Measurements from ENCODE around the gene DENND4B. TPM values are rescaled to one million over a fixed set of nuclear protein-coding genes. Genes with fewer than 3 reads are reported as not detected.

The DENND4B gene
- polyA plus RNA-seq, 4 donors, result 26.0 to 57.5 (median 34.1) TPM

GRCh38 chr1:153968972-153969371 is 22.5 kb upstream of the DENND4B start:
- no peak for DNase-seq (ENCODE audit: low read depth in 4 of 4, low spot score in 3 of 4)

- DNase-seq (ENCODE audit: low read depth in 4 of 4, low spot score in 3 of 4), result no peak
These were observed 21.9 kb upstream of the DENND4B start for GRCh38 chr1:153968408-153968807.

DNA sequence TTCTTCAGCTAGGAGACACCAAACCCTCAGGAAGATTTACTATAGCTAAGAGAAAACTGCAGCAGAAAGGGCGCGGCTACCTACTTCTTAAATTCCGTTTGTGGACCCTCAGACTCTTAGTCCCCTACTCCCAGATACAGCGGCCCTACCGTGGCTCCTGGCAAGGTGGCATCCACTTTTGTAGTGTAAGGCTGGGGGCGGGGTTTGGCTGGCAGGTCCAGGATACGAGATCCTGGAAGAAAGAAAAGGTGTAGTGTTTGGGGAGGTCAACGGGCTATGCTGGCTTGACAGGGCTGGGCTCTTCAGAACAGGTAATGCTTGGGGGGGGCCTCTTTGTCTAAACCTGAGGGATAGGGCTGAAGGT is 21.5 kb upstream of the DENND4B start:
- DNase-seq (ENCODE audit: low read depth in 4 of 4, low spot score in 3 of 4), result no peak

DNA sequence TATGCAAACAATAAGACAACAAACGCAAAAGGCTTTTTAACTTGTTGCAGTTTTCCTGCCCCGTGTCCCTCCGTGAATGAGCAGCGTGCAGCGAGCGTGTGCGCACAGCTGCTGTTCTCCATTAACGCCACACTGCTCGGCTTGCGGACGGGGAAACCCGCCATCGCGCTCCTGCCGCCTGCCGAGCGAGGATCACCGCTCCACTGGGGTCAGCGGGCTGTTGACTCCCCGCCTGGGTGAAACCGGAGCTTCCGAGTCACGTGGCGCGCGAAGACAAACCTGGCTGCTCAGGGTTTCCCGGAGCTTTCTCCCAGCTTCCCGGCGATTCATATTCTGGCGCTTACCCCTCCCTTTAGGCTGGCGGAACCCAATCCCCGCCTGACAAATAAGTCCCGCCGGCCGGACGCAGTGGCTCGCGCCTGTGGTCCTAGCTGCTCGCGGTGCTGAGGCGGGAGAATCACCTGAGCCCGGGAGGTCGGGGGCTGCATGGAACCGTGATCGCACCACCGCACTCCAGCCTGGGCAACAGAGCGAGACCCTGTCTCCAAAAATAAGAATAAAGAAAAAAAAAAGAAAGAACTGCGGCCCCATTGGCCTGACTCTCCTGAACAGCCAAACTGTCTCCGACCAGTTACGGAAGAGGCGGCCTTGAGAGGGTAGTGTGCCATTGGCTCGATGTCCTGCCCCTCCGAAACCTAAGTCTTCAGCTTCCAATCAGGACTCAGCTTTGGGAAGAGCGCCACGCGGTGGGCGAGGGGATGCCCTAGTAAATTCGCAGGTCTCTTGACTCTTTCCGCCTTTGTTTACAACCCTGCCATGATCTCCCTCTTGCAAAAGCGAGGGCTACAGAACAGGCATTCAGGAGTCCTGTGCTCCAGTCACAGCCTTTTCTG is 20.8 kb upstream of the DENND4B start, which contains the start of gene CREB3L4:
Gene CREB3L4 (plus strand): TSS at position 796 of the 893 bp plus-strand sequence. CDS start 624 bp downstream, outside the sequence.
- peak; percentile 92 to 97 (median 93) for DNase-seq (ENCODE audit: low read depth in 4 of 4, low spot score in 3 of 4)

- DNase-seq (ENCODE audit: low read depth in 4 of 4, low spot score in 3 of 4), result no peak
These were observed 17.4 kb upstream of the DENND4B start for GRCh38 chr1:153963850-153964331.

GRCh38 chr1:153963030-153963849 is 16.7 kb upstream of the DENND4B start, which contains the start of gene SLC39A1:
Gene SLC39A1 (minus strand): TSS chr1:153963537. CDS start chr1:153962715, 822 bp downstream.
- DNase-seq (ENCODE audit: low read depth in 4 of 4, low spot score in 3 of 4), result peak; percentile 97 to 98 (median 97)

DNA sequence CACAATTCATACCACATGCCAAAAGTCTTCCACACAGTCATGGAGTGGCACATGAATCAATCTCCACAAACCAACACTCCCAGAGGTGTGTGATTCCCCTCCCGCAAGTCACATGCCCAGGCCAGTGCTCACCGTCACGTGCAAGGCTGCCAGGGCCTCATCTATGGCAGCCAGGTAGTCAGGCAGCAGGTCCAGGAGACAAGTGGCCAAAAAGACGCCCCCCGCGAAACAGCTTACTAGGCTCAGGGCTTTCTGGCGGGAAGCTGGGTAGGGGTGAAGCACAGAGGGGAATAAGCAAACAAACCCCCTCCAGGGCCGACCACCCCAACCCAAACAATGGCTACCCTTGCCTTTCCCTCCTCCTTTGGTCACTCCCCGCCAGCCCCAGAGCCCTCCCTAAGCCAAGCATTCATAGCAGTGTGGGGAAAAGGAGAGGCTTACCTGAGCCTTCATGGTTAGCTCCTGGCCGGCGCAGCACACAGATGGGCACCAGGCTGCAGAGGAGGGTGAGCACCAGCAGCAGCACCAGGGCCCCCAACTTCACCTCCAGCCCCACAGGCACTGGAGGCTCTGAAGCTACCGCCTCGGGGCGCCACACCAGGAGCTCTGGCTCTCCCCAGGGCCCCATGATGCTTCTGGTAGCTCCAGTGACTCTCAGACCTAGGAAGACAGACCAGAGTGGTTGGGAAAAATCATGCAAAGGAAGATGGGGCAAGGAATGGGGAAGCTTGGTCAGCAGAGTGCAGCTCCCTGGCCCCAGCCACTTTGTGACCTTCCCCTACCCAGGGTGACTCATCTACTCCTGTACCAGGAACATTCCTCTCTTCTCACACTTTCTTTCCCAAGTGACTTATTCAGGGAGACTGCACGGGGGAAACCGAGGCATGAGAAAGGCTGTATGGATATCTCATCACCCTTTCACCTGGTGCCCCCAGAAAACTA is 15.8 kb upstream of the DENND4B start:
- no peak for DNase-seq (ENCODE audit: low read depth in 4 of 4, low spot score in 3 of 4)

- no peak for DNase-seq (ENCODE audit: low read depth in 4 of 4, low spot score in 3 of 4)
These were observed 14.9 kb upstream of the DENND4B start for GRCh38 chr1:153961421-153961820.

DNA sequence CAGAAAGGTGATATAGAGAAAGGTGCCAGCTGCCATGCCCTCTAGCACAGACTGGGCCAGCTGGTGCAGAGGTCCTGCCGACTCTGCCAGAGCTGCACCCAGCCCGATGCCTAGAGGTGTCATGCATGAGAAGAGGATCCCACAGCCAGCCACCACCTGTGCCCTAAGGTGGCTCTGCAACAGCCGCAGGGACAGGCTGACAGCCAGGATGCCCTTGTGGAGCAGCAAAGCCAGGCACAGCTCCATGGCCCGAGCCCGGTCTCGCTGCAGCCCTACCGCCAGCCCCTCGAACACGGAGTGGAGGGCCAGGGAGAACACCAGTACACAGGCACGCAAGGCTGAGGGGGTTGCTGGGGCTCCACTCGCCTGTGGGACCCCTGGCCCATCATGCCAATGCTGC is 13.7 kb upstream of the DENND4B start:
- no peak for DNase-seq (ENCODE audit: low read depth in 4 of 4, low spot score in 3 of 4)

- DNase-seq (ENCODE audit: low read depth in 4 of 4, low spot score in 3 of 4), result no peak
These were observed 12.9 kb upstream of the DENND4B start for GRCh38 chr1:153959454-153959853.

DNA sequence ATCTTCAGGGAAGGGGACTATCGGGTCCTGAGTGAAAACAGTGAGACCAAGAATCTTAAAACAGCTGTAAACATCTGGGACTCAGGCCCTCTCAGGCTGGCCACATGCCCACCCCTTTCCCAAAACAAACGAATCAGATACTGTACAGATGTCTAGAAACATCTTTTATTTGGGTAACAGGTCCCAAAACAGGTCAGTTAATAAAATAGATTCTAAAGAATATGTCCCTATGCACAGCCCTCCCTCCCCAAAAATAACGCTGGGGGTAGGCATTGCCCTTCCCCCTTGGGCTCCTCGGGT is 12.4 kb upstream of the DENND4B start:
- DNase-seq (ENCODE audit: low read depth in 4 of 4, low spot score in 3 of 4), result no peak

DNA sequence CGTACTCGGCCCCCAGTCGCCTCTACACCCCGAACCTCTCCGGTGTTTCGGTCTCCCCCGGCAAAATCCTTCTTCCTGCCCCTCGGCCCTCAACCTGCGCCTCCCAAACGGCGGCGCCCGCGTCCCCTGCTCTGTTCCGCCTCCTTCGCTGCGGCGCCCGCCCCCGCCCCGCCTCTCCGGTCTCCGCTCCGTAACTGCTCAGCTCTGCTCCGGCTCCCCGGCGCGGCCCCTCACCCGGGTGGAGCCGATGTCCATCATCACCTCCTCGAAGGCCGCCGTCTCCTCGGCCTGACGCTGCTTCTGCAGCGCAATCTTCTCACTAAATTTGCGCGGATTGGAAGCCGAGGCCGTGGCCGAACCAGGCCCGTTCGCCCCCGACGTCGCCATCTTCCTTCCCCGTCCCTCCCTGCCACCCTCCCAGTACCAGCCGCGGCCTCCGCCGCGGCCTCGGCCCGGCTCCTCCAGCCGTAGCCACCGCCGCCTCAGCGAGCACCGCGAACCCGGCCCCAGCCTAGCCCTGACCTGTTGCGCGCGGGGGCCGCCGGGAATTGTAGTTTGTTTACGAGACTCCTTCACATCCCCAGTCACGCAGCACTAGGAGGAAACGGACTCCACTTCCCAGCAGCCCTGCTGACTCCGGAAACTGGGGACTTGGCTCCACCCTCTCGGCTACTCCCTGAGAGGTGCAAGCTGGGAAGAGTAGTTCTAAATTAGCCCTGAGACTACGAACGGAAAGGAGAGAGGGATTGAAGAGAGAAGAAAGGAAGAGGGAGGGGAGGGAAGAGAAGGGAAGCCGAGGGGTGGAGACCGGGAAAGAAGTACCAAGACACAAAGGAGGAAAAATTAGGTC is 11.8 kb upstream of the DENND4B start, which contains the start of gene CRTC2:
Gene CRTC2 (minus strand): TSS at position 502 of the 850 bp plus-strand sequence. CDS start 115 bp downstream, at position 387.
- peak; percentile 91 to 96 (median 94) for DNase-seq (ENCODE audit: low read depth in 4 of 4, low spot score in 3 of 4)

DNA sequence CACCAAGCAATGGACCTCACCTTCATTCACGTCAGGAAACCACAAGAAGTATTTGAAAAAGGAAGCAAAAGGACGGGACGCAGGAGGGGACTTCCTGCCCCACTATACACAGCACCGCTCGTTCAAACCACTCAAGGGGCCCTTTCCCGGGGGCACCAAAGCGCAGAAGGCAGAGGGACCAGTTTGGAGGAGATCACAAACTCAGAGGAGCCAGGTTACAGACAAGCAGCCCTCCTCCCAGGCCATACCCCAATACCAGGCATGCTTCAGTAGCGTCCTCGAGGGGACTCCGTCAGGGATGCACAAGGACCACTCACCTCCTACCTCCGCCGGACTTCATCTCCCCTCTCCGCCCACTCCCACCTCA is 11.2 kb upstream of the DENND4B start:
- DNase-seq (ENCODE audit: low read depth in 4 of 4, low spot score in 3 of 4), result no peak

DNA sequence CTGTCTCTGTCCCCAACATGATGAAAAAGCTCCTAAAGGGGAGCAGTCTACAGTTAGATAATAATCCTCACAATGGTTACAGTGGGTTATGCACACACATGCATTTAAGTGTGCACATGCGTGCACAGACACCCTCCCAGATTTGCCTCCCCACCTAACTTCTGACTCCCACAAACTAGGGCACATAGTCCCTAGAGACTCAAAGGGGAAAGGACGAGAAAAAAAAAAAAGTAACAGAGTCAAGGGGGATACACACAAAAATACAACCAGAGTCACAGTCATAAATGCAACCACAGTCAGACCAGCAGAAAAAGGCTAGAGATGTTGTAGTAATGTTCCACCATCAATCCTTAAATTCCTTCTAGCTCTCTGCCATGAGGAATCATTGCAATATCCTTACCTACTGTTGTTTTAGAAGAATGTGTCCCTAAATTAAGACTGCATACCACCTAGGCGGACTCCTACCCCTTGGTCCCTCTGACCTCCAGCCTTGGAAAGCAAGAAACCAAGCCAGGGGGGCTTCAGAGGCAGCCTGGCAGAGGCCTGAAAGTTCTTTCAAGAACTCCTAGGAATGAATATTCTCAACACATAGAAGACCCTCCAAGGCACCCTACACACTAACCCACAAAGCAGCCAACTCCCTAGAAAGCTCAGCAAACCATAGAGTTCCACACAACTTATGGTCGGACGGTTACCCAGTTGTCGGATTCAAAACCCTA is 10.6 kb upstream of the DENND4B start:
- DNase-seq (ENCODE audit: low read depth in 4 of 4, low spot score in 3 of 4), result no peak

DNA sequence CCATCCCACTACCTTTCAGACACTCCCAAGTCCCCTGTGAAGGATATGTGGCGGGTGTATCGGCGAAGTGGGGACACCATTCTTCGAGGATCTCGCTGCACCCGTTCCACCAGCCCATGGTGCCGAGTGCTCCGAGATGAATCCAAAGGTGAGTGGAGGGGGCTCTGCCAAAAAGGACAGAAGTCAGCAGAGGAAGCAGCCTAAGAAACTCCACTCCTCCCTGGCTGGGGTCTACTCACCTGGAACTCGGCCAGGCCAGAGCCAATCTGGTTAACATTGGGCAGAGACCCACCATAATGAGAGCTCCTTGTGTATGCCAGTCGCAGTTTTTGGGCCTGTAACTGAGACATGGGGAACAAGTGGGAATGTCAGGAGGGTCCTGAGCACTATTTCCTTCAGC is 8.3 kb upstream of the DENND4B start:
- DNase-seq (ENCODE audit: low read depth in 4 of 4, low spot score in 3 of 4), result no peak

GRCh38 chr1:153953859-153954365 is 7.4 kb upstream of the DENND4B start:
- DNase-seq (ENCODE audit: low read depth in 4 of 4, low spot score in 3 of 4), result no peak

DNA sequence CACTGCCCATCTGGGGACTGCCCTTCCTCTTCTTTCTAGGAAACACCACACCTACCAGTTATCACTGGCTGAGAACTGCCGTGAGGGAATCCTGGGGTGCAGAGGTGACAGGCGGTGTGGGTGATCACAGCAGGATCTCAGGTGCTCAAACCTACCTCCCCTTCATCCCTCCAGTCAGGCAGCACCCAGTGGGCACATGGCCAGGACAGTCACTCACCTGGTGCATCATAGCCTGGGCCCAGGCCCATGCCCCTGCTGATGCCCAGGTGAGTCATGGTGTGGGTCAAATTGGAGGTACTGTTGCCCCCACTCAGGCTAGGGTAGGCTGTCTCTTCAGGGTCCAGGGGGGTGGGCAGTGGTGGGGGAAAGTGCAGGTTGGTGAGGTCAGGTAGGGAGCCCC is 5.3 kb upstream of the DENND4B start:
- DNase-seq (ENCODE audit: low read depth in 4 of 4, low spot score in 3 of 4), result no peak

- DNase-seq (ENCODE audit: low read depth in 4 of 4, low spot score in 3 of 4), result no peak
These were observed 4.7 kb upstream of the DENND4B start for GRCh38 chr1:153951183-153951582.
